HepG2 (cell line): Measurements from ENCODE around the gene TRAK1. TPM values are rescaled to one million over a fixed set of nuclear protein-coding genes. Genes with fewer than 3 reads are reported as not detected.
A peak's percentile ranks its signal among the peaks of the same experiment; 100 is the strongest.

Experiments
- ATAC-seq: fragments of 200-7000 bp; cut with Tn5 transposase; 3 replicates; pipeline ENCODE4 v1.9.1; 2020; ENCODE audit warnings: mild to moderate bottlenecking, moderate library complexity
- BruUV-seq: library from RNA; stranded (reverse); fragments of 400-500 nt; replicated peaks from 2 replicates; lab custom pipeline; 2021; lab: Mats Ljungman, UMichigan
- CTCF ChIA-PET: fragments of 300-600 bp; formaldehyde crosslinking; extraction: SDS; loops from one replicate; lab custom pipeline; 2021; ENCODE audit warnings: low total read pairs, inconsistent platforms, low intra/inter-chr PET ratio; lab: Yijun Ruan, JAX
- POLR2A ChIA-PET: fragments of 350-600 bp; sonication (Branson Sonifier 250); formaldehyde crosslinking; loops from one replicate; lab custom pipeline; 2020; ENCODE audit warnings: antibody characterized with exemption, inconsistent platforms; lab: Yijun Ruan, JAX
- DNase-seq: peaks from one replicate; pipeline ENCODE4 v3.0.0-alpha.2; 2015; ENCODE audit warnings: low spot score
- FAIRE-seq: peaks from 3 replicates; lab custom pipeline; 2011; peaks lifted over from hg19 to GRCh38; lab: Jason Lieb, UNC
- H2AFZ ChIP-seq: one replicate; pipeline ENCODE4 v1.6.1; 2011; ENCODE audit warnings: low read length, inconsistent platforms
- H3K27ac ChIP-seq: fragments of 300-600 bp; 3 replicates; pipeline ENCODE4 v1.8.0; 2011; ENCODE audit warnings: mixed run types, mild to moderate bottlenecking, mixed read lengths, low read length, inconsistent platforms; ENCODE audit not compliant: insufficient read depth; ENCODE audit errors: extremely low read length
- H3K27me3 ChIP-seq, 2 experiments: fragments of 200-600 bp in 1 of 2; 2 replicates in 1 of 2; 3 replicates in 1 of 2; pipeline versions ENCODE4 v1.6.0 to v1.8.0; 2011; ENCODE audit warnings: low read length in 2 of 2, mild to moderate bottlenecking in 2 of 2, moderate library complexity in 2 of 2, inconsistent platforms in 1 of 2; ENCODE audit not compliant: insufficient read depth in 2 of 2, control insufficient read depth in 1 of 2
- H3K36me3 ChIP-seq, 2 experiments: fragments of 200-600 bp in 1 of 2; replicated peaks in 1 of 2; 2 replicates in 1 of 2; 3 replicates in 1 of 2; pipeline versions ENCODE4 v1.5.1 to v1.8.0; 2011; ENCODE audit warnings: low read length in 2 of 2, inconsistent platforms in 1 of 2; ENCODE audit not compliant: insufficient read depth in 2 of 2, control insufficient read depth in 1 of 2
- H3K4me1 ChIP-seq: 2 replicates; pipeline ENCODE4 v1.5.1; 2012; ENCODE audit warnings: low read length, inconsistent platforms; ENCODE audit not compliant: insufficient read depth
- H3K4me2 ChIP-seq: 2 replicates; pipeline ENCODE4 v1.6.0; 2011; ENCODE audit warnings: low read depth, low read length, inconsistent platforms
- H3K4me3 ChIP-seq, 3 experiments: fragments of 200-600 bp in 1 of 3; sonication (generic), shearing (Covaris generic) in 1 of 3; replicated peaks in 1 of 3; 2 replicates each; pipeline ENCODE4 v1.5.1; 2011 to 2016; ENCODE audit warnings: low read length in 3 of 3, inconsistent platforms in 2 of 3, low read depth in 2 of 3, mild to moderate bottlenecking in 2 of 3, control low read depth in 1 of 3, mixed read lengths in 1 of 3; ENCODE audit not compliant: insufficient read depth in 1 of 3
- H3K79me2 ChIP-seq: one replicate; pipeline ENCODE4 v1.6.1; 2011; ENCODE audit warnings: low read length, inconsistent platforms; ENCODE audit not compliant: insufficient read depth
- H3K9ac ChIP-seq: 2 replicates; pipeline ENCODE4 v1.6.0; 2011; ENCODE audit warnings: mild to moderate bottlenecking, low read depth, low read length, inconsistent platforms; ENCODE audit not compliant: insufficient read depth
- H3K9me3 ChIP-seq: 2 replicates; pipeline ENCODE4 v1.5.1; 2012; ENCODE audit warnings: mild to moderate bottlenecking, low read length
- H4K20me1 ChIP-seq: 2 replicates; pipeline ENCODE4 v1.6.0; 2011; ENCODE audit warnings: inconsistent platforms, mild to moderate bottlenecking, low read length, moderate library complexity; ENCODE audit not compliant: insufficient read depth
- CEBPG ChIP-seq: IDR thresholded peaks from 2 replicates; pipeline ENCODE4 v1.6.1; 2016
- FOSL2 ChIP-seq: sonication (generic); formaldehyde crosslinking; IDR thresholded peaks from 2 replicates; pipeline ENCODE4 v1.4.0; 2020; ENCODE audit warnings: missing genetic modification reagents
- KLF16 ChIP-seq, 2 experiments: sonication (generic) in 1 of 2; formaldehyde crosslinking in 1 of 2; IDR thresholded peaks; 2 replicates each; pipeline versions ENCODE4 v1.6.1 to v1.8.0; 2016 to 2023; ENCODE audit warnings: missing genetic modification reagents in 2 of 2, missing compliant biosample characterization in 1 of 2
- KLF6 ChIP-seq: IDR thresholded peaks from 2 replicates; pipeline ENCODE4 v1.8.0; 2016; ENCODE audit warnings: missing biosample characterization, missing genetic modification reagents
- MAFG ChIP-seq: sonication (generic); formaldehyde crosslinking; IDR thresholded peaks from 2 replicates; pipeline ENCODE4 v1.5.1; 2020; ENCODE audit warnings: mild to moderate bottlenecking, missing genetic modification reagents
- PCBP2 ChIP-seq: fragments of 200-400 bp; formaldehyde crosslinking; optimal IDR thresholded peaks from 2 replicates; pipeline ENCODE3; 2018; ENCODE audit warnings: low read length, low read depth; ENCODE audit not compliant: poor library complexity, severe bottlenecking
- THYN1 ChIP-seq: sonication (generic); formaldehyde crosslinking; IDR thresholded peaks from 2 replicates; pipeline ENCODE4 v1.8.1; 2023; ENCODE audit warnings: low read depth, mild to moderate bottlenecking, moderate library complexity, missing genetic modification reagents, borderline replicate concordance
- ZEB1 ChIP-seq: IDR thresholded peaks from 2 replicates; pipeline ENCODE4 v1.6.1; 2012; ENCODE audit warnings: mild to moderate bottlenecking, low read depth, inconsistent platforms; ENCODE audit not compliant: insufficient replicate concordance
- ZNF30 ChIP-seq: sonication (generic); formaldehyde crosslinking; IDR thresholded peaks from 2 replicates; pipeline ENCODE4 v1.5.0; 2020; ENCODE audit warnings: mild to moderate bottlenecking, missing genetic modification reagents
- WGBS: methylation state at CpG from one replicate; pipeline ENCODE4 v1.1.6; 2017; ENCODE audit warnings: low lambda C conversion rate; 5-methylcytosine and 5-hydroxymethylcytosine counted together
- in situ Hi-C: cut with HindIII; loops from 2 replicates; pipeline ENCODE4 v1.10.0; 2017; ENCODE audit warnings: low pct_unique_long_range_greater_than_20kb; ENCODE audit not compliant: extremely low pct_ligation_motif_present
- intact Hi-C: fragments of 100-400 bp; cut with micrococcal nuclease; formaldehyde crosslinking; loops from one replicate; pipeline ENCODE4 v1.10.0; 2022; ENCODE audit not compliant: unreplicated experiment
- polyA plus RNA-seq, 8 experiments: library from polyadenylated mRNA; depleted of rRNA in 3 of 8; stranded (reverse) in 7 of 8; unstranded in 1 of 8; fragments of >200 nt; fragmentation: Illumina TruSeq in 4 of 8; extraction: Trizol in 4 of 8; gene quantifications; 2 replicates each; pipeline versions ENCODE4 v1.2.1 to v1.2.3, GENCODE V29; 2011 to 2016; ENCODE audit warnings: low read depth in 4 of 8, missing spikeins in 1 of 8, mixed read lengths in 1 of 8; ENCODE audit not compliant: insufficient read depth in 1 of 8
- total RNA-seq, 5 experiments: library from RNA; depleted of rRNA; stranded (reverse); fragments of >200 nt; fragmentation: Illumina TruSeq; extraction: Trizol; gene quantifications; 2 replicates each; pipeline ENCODE4 v1.2.3, GENCODE V29; 2016; ENCODE audit warnings: low read depth in 1 of 5
- TF ChIP-seq, protein P1 (sequence below): sonication (generic); formaldehyde crosslinking; conservative IDR thresholded peaks from 2 replicates; pipeline ENCODE4 v1.4.0; 2020; ENCODE audit warnings: mild to moderate bottlenecking, missing genetic modification reagents, moderate library complexity
- TF ChIP-seq, protein P2 (sequence below): sonication (generic); formaldehyde crosslinking; IDR thresholded peaks from 2 replicates; pipeline ENCODE4 v1.8.1; 2023; ENCODE audit warnings: mild to moderate bottlenecking, moderate library complexity, missing genetic modification reagents

The TRAK1 gene
- total and polyA plus RNA-seq, 2 of the 13 experiments (the other 11 are each of a cell fraction or from before 2014, with no cell fraction given): 20.5 to 46.6 TPM

DNA sequence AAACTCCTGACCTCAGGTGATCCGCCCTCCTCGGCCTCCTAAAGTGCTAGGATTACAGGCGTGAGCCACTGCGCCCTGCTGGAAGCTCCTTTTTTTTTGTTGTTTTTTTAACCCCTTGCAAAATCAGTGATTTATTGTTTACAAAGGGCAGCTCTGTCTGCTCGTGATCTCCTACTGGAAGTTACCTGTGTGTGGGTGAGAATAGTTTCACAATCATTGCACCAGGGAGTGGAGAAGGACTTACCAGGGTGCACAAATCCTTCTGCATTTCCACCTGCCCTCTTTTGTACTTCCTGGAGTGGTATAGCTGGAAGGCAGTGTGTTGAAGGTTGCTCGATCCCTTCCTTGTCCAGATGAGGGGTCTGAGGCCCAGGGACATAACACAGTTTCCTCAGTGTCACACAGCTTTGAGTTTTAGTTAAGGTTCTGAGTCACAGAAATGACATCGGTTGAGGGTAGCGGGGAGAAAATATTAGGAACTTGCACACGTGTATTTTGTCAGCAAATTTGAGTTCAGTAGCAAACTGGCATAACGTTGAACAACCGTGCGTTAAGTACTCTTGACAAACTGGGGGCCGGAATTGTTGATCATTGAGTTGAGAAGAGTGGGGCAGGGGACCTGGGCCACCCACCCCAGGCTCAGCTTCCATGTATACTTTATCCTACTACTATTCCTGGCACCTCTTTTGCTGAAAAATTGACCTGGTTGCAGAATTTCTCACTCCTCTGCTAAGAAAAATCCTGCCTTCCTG, 11.3 kb upstream of the TRAK1 start:
- peak overlapping the region; percentile 38 for H3K9ac ChIP-seq
- ATAC-seq (peak; percentile 69), DNase-seq (peak; percentile 77), FAIRE-seq (peak; percentile 79)
- BruUV-seq: no TSS peak
- POLR2A ChIA-PET: interaction anchor here (0.6 to 1.4 kb wide), 5 partner anchors 8 to 118 kb away, joined by 3 to 4 read pairs (median 3); partner anchors contain the start of gene ULK4
- intact Hi-C loops: loop anchor here (2.0 to 5.0 kb wide), 3 partner anchors 27 to 63 kb away; no protein-coding TSS in a partner anchor
- CTCF ChIA-PET: no interaction called here
- 19% methylated on average over 13 of the region's 13 CpGs for WGBS
- H3K4me1 ChIP-seq: peaks cover 37% of the 10 kb centered on the region
- H3K9me3 ChIP-seq: no peaks in the 10 kb centered on the region
- in situ Hi-C loops: loop anchor here (5.0 kb wide), 1 partner anchor 63 kb away; no protein-coding TSS in a partner anchor
- H3K4me2 ChIP-seq: peak overlapping the region; percentile 59
- no peaks in the 10 kb centered on the region for H3K27me3 ChIP-seq
- H4K20me1 ChIP-seq: peaks cover 7% of the 10 kb centered on the region; the same call in 1 of the 2 replicates
- H3K36me3 ChIP-seq: no peaks in the 10 kb centered on the region
- H3K79me2 ChIP-seq: peaks cover 30% of the 10 kb centered on the region
- peak overlapping the region; percentile 30 for H3K27ac ChIP-seq
- H3K4me3 ChIP-seq: peak overlapping the region in 2 of 3 experiments; percentile 18 to 27; a peak in 2 of 6 replicates
- H2AFZ ChIP-seq: no peak overlapping the region
- TF ChIP-seq KLF6 (CRISPR knock-in tag) (0 out of 2 replicates have a peak, but pooled peaks have one; percentile 37), MAFG (CRISPR knock-in tag) (no peak), CEBPG (peak; percentile 90), PCBP2 (no peak), KLF16 (CRISPR knock-in tag; IDR thresholded peaks at IDR 0.05) (peak in 1 of 2 experiments; percentile 32; a peak in 1 of 4 replicates), ZEB1 (peak; percentile 62), ZNF30 (CRISPR knock-in tag) (no peak), THYN1 (CRISPR knock-in tag) (no peak), FOSL2 (CRISPR knock-in tag) (peak; percentile 76)
- TF ChIP-seq, protein P1, sequence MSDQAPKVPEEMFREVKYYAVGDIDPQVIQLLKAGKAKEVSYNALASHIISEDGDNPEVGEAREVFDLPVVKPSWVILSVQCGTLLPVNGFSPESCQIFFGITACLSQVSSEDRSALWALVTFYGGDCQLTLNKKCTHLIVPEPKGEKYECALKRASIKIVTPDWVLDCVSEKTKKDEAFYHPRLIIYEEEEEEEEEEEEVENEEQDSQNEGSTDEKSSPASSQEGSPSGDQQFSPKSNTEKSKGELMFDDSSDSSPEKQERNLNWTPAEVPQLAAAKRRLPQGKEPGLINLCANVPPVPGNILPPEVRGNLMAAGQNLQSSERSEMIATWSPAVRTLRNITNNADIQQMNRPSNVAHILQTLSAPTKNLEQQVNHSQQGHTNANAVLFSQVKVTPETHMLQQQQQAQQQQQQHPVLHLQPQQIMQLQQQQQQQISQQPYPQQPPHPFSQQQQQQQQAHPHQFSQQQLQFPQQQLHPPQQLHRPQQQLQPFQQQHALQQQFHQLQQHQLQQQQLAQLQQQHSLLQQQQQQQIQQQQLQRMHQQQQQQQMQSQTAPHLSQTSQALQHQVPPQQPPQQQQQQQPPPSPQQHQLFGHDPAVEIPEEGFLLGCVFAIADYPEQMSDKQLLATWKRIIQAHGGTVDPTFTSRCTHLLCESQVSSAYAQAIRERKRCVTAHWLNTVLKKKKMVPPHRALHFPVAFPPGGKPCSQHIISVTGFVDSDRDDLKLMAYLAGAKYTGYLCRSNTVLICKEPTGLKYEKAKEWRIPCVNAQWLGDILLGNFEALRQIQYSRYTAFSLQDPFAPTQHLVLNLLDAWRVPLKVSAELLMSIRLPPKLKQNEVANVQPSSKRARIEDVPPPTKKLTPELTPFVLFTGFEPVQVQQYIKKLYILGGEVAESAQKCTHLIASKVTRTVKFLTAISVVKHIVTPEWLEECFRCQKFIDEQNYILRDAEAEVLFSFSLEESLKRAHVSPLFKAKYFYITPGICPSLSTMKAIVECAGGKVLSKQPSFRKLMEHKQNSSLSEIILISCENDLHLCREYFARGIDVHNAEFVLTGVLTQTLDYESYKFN: peak; percentile 52; the same call in 1 of the 2 replicates
- TF ChIP-seq, protein P2, sequence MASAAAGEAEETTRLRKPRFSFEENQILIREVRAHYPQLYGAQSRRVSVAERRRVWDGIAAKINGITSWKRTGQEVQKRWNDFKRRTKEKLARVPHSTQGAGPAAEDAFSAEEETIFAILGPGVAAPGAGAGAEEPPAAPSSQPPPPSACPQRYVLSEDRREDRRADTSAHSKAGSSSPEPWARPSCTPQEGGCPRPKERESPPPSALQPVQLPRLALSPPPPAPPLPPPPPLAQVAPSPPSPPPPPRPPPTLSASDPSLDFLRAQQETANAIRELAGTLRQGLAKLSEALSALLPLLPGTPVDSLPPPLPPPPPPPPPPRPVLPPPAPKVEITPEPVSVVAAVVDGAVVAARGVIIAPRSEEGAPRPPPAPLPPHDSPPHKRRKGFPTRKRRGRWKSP: peak; percentile 36; the same call in 1 of the 2 replicates
